ENCODE results near the gene PTPRF.

GRCh38 chr1:43560286-43560685 is 29.6 kb downstream of the PTPRF start:
- no peak for TF ChIP-seq EZH2phosphoT487 (IDR thresholded peaks at IDR 0.05; ENCODE audit: borderline replicate concordance, low read length)
- TF ChIP-seq CTCF (IDR thresholded peaks at IDR 0.05; ENCODE audit: low read depth, low read length, poor library complexity, severe bottlenecking): no peak
